ENCODE measurements around the gene DLEC1. TPM values are rescaled to one million over a fixed set of nuclear protein-coding genes. Genes with fewer than 3 reads are reported as not detected.

DLEC1 gene
- total and polyA plus RNA-seq, 2 of the 4 experiments (the other 2 are of a cell fraction) = 0.03 TPM; not detected in 1

- WGBS, 2 experiments (ENCODE audit: extremely low coverage in 2 of 2, insufficient read length in 1 of 2) = 90% methylated on average over 2 of the region's 6 CpGs; no CpG with 5 or more reads in 1 of the 2 experiments
- Histone ChIP-seq H2BK5ac (ENCODE audit: low read depth, low read length, poor library complexity, severe bottlenecking) (no peak overlapping the region), H3K9ac (ENCODE audit: low read depth, low read length) (no peak overlapping the region), H4K91ac (ENCODE audit: insufficient read depth, low read depth, low read length) (no peak overlapping the region), H2AK5ac (ENCODE audit: low read depth, low read length) (no peak overlapping the region), H3K23ac (ENCODE audit: low read depth, low read length) (no peak overlapping the region), H3K27ac (ENCODE audit: insufficient read depth, low read length) (no peak overlapping the region), H2BK15ac (ENCODE audit: low read depth, low read length) (no peak overlapping the region), H3K4ac (ENCODE audit: low read depth, low read length) (no peak overlapping the region), H3K9me1 (ENCODE audit: insufficient read depth, low read length) (peaks cover 14% of the 10 kb centered on the region), H3K18ac (ENCODE audit: low read depth, low read length) (no peak overlapping the region), H4K20me1 (ENCODE audit: insufficient read depth, low read length) (peaks cover 8% of the 10 kb centered on the region; the same call in 1 of the 2 replicates), H4K5ac (ENCODE audit: low read depth, low read length) (no peak overlapping the region), H4K8ac (ENCODE audit: low read depth in 2 of 2, low read length in 2 of 2) (no peak overlapping the region), H3K14ac (replicated peaks; ENCODE audit: low read depth, low read length) (no peak overlapping the region), H3K56ac (ENCODE audit: extremely low read depth, insufficient read depth, low read length) (no peak overlapping the region), H2BK20ac (ENCODE audit: low read depth, low read length) (no peak overlapping the region), H2AFZ (replicated peaks; ENCODE audit: low read length, poor library complexity) (no peak overlapping the region), H3K4me3 (ENCODE audit: insufficient read depth, low read depth, low read length) (no peak overlapping the region), H3K79me1 (ENCODE audit: low read depth in 1 of 2, low read length in 2 of 2) (peaks cover 3 to 12% of the 10 kb centered on the region in 2 experiments; a peak in 1 of 4 replicates), H2BK120ac (ENCODE audit: low read depth, low read length) (no peak overlapping the region), H3K9me3 (ENCODE audit: control insufficient read depth, insufficient read depth, low read length) (no peaks in the 10 kb centered on the region), H3K36me3 (ENCODE audit: control insufficient read depth, insufficient read depth, low read length) (peaks cover 7% of the 10 kb centered on the region), H2AK9ac (replicated peaks; ENCODE audit: low read depth, low read length, poor library complexity) (no peak overlapping the region), H3K27me3 (ENCODE audit: control insufficient read depth, insufficient read depth, low read length) (no peaks in the 10 kb centered on the region), H3K4me1 (ENCODE audit: control insufficient read depth, insufficient read depth, low read length) (peaks cover 10% of the 10 kb centered on the region), H3K4me2 (ENCODE audit: low read depth, low read length) (no peak overlapping the region)
- TF ChIP-seq RCOR1 (IDR thresholded peaks at IDR 0.05; ENCODE audit: insufficient replicate concordance, low read length) (no peak), CTCF (conservative IDR thresholded peaks at IDR 0.05; ENCODE audit: low read depth, low read length) (no peak), RAD21 (IDR thresholded peaks at IDR 0.05; ENCODE audit: low read length) (no peak), NFE2L2 (IDR thresholded peaks at IDR 0.05; ENCODE audit: low read depth, low read length) (no peak), ELK1 (IDR thresholded peaks at IDR 0.05; ENCODE audit: borderline replicate concordance, low read depth, low read length) (no peak), BHLHE40 (IDR thresholded peaks at IDR 0.05; ENCODE audit: low read depth, low read length) (no peak), FOS (IDR thresholded peaks at IDR 0.05; ENCODE audit: low read depth, low read length) (no peak), MAZ (IDR thresholded peaks at IDR 0.05; ENCODE audit: borderline replicate concordance, low read depth, low read length) (no peak), POLR2A (IDR thresholded peaks at IDR 0.05; ENCODE audit: low read depth, low read length) (no peak), MXI1 (IDR thresholded peaks at IDR 0.05; ENCODE audit: borderline replicate concordance, low read depth, low read length) (no peak), SMC3 (IDR thresholded peaks at IDR 0.05; ENCODE audit: low read depth, low read length) (no peak), CHD1 (IDR thresholded peaks at IDR 0.05; ENCODE audit: low read depth, low read length) (no peak), USF2 (IDR thresholded peaks at IDR 0.05; ENCODE audit: low read depth, low read length) (no peak)
- DNase-seq = no peak
- intact Hi-C loops (cut with micrococcal nuclease) (no loop called here), dilution Hi-C loops (cut with HindIII; ENCODE audit: low sequenced_read_pairs, unreplicated experiment) (no loop called here), in situ Hi-C loops (cut with MboI; ENCODE audit: low sequenced_read_pairs) (no loop called here)
- CTCF ChIA-PET = no interaction called here
- POLR2A ChIA-PET (ENCODE audit: unreplicated experiment) = no interaction called here
- no peak for ATAC-seq (ENCODE audit: low read depth)
- BruUV-seq (replicated peaks) = no TSS peak
Measured at GRCh38 chr3:38000965-38001455, 38.0 kb upstream of the DLEC1 start.
